Amygdala (tissue), 56 donors: ENCODE results near the gene KLLN.
"Not testable (repeated sequence)": the region's sequence is repeated elsewhere in the genome, so short reads cannot be mapped to it uniquely, and the experiment has no call there.

Experiments used
- DNase-seq, 56 donors: peaks; one replicate each; lab custom pipeline; 2025; lab: John Stamatoyannopoulos, UW

KLLN gene

DNA sequence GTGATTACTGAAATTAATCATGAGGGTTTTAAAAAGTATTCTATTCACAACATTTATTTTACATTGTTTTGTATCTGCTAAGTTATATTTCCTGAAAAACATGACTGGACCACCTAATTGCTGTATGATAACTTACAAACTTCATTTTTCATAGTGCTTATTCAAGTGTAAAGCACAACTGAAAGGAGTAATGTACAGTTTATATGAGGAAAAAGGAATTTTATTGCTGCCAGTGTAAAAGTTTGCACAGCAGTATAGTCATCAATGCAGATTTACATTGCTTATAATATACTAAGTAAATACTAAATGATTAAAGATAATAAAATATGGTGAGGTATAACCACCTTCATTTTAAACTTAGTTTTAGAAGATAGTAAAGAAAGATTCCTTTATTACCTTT is 4.1 kb upstream of the KLLN start:
- DNase-seq: no peak

DNA sequence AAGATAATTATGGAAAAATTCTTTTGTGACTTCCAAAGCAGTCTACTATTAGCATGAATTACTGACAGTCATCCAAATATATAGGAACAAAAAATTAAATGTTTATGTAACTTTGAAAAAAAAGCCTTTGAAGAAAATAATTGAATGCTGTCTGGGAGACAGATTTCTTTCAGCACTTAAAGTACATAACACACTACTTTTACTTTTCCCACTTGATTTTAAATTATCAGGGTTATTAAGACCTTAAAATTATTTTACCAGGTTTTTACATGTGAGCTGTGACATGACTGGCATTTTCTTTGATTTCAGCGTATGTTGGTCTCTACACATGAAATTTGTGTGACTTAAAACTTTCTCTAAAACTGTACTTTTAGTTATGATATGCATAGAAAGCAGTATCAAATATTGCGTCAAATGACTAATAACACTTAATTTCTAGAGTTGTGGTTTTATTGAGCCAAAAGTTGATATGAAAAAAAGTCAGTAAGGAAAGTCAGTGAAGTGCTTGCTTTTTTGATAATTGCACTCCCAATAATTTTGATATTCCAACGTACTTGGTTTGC is 3.2 kb upstream of the KLLN start:
- DNase-seq: no peak

DNA sequence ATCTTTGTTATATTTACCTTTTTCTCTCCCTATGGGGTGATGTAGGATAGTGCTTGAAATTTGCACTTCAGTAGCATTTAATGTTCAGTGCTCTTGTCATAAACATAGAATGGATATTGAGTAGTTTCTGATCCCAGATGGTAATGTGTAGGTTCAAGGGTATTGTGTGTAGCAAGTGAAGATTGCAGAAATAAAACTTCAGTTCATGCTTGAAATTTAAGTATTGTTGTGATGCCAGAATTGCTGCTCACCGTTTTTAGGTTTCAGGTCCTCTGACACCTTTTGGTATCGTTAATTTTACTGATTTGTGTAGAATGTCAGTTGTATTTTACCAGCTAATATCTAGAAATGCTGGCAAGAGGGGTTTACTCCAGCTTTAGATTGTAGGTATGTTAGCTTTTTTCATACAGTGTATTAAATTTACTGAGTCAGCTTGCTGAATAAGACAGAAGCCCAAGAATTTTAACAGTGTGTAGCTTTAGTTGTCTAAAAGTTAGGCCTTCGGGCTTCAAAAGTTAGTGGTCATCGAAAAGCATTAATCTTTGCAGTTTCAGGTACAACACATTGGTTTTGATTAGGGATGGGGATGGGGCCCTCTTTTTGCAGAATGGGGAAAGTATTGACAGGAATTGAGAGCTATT is 2.0 kb upstream of the KLLN start:
- no peak for DNase-seq

DNA sequence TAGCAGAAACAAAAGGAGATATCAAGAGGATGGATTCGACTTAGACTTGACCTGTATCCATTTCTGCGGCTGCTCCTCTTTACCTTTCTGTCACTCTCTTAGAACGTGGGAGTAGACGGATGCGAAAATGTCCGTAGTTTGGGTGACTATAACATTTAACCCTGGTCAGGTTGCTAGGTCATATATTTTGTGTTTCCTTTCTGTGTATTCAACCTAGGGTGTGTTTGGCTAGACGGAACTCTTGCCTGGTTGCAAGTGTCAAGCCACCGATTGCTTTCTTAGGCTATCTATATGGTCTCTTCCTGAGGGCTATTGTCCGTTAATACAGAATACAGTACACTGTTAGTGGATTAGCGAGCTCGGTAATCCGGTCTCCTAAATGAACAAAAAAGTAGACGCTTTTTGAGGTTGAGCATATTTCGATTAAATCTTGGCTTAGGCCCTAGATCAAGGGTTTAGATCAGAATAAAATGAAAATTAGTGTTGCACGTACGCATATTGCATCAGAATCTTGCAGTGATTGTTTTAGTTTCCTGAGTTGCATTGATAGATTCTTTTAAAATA is 1.2 kb upstream of the KLLN start:
- peak in 2 of 56 donors; percentile 6 to 54 for DNase-seq

DNA sequence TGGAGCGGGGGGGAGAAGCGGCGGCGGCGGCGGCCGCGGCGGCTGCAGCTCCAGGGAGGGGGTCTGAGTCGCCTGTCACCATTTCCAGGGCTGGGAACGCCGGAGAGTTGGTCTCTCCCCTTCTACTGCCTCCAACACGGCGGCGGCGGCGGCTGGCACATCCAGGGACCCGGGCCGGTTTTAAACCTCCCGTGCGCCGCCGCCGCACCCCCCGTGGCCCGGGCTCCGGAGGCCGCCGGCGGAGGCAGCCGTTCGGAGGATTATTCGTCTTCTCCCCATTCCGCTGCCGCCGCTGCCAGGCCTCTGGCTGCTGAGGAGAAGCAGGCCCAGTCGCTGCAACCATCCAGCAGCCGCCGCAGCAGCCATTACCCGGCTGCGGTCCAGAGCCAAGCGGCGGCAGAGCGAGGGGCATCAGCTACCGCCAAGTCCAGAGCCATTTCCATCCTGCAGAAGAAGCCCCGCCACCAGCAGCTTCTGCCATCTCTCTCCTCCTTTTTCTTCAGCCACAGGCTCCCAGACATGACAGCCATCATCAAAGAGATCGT is 690 bp upstream of the KLLN start:
- peak in 31 of 56 donors; percentile 2 to 67 (median 29) for DNase-seq

DNA sequence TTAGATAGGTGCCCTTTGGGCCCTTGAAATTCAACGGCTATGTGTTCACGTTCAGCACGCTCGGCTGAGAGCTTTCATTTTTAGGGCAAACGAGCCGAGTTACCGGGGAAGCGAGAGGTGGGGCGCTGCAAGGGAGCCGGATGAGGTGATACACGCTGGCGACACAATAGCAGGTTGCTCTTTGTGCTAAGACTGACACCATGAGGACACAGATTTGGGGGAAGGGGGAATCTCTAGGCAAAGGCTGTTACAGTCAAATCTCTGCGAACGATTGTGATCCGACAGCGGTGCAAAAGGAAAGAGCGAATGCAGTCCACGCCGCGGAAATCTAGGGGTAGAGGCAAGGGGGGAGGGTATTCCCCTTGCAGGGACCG is 667 bp downstream of the KLLN start:
- DNase-seq: peak in 13 of 56 donors; percentile 41 to 82 (median 59)

DNA sequence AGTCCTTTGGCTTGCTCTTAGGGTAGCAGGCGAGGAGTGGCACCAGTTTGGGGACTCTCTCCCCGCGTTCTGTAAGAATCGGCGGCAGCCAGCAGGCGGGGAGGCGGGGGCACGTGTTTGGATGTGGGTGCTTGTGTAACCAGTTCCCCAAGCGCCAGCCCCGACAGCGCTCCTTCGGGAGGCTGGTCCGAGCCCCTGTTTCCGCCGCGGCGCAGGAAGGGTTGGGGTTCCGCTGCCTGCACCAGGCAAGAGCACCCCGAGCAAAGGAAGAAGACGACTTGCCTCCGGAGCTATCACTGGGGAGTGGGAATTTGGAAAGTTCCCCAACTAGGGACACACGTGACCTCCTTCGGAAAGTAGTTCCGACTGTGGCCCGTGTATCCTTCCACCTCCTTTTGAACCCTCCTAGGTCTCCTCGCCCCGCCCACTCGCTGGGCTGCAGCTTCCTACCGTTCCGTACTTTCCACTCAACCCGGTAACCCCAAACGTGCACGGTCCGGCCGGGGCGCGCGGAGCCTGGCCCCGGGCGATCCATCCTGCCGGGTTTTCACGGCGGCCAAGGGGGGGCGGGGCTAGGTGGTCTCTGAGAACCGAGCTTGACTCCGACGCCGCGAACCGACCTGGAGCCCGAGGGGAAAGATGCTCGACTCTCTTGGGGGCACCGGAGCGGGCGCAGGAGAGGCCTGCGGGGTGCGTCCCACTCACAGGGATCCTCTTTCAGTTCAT is 1.2 kb downstream of the KLLN start:
- DNase-seq: peak in 55 of 56 donors; percentile 61 to 93 (median 87)

DNA sequence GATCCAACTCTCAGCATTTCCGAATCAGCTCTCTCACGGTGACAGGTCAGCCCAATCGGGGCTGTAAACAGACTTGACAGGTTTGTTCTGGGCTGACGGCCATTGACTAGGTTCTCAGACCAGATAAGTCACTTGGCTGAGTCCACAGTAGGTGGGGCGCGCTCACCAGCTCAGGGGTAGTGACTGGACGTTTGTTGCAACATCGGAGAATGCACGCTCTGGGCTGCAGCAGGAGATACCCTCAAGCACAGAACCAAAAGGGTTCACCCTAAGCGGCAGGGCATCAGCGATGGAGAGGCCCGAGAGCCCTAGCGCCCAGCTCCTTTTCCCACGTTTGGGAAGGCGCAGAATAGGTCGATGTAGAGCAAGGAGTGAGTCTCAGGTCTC is 1.8 kb downstream of the KLLN start:
- peak in 25 of 56 donors; percentile 21 to 80 (median 41) for DNase-seq

DNA sequence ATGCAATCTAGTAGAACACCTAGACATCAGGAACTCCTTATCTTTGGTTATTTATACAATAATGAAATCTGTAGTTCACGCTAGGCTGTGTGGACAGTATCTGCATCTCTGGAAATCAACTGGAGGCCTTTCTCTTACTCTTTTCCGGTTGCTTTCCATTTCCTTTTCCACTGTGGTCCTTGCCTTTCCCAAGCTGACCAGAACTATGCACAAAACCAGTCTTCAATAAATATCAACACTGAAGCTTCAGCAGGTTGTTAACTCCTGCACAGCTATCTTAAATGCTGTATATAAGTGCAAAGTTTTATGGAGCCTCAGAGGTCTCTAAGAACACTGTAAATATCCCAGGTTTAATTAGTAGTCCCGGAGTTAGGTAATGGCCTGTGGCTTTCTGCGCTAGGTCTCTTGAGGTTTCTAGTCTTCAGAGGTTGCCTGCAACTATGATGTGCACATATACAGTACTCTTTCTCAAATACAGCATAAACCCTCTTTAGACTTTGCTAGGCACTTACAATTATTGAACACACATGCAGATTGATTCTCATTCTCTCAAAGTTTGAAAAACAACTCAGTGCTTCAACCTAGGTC is 2.4 kb downstream of the KLLN start:
- DNase-seq: no peak

DNA sequence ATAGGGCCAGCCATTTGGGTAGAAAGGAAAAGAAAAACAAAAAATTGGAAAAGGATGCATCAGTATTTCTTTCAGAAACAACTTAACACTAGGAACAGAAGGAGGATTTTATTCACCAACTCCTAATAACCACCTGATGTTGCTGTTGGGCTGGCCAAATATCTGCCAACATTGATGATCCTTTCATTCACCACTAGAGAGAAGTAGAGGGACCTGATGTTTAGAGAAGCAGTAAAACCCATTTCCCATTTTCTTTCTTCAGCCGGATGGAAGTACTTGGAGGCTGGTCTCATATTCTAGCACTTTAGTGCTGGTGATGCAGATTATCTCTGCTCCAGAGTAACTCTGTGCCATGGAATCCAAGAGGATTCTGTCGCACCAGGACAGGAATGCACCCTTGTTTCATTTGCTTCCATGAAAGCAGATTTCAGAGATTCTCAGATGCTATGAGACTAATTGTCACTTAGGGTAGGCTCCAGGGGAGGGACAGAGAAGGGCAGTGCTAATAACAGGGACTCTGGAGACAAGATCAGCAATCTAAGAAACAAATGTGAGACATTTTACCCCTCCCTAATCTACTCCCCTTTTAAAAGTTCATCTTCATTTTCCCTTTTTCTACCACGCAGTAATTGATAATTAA is 3.1 kb downstream of the KLLN start:
- DNase-seq: peak in 9 of 56 donors; percentile 1 to 33 (median 7)

DNA sequence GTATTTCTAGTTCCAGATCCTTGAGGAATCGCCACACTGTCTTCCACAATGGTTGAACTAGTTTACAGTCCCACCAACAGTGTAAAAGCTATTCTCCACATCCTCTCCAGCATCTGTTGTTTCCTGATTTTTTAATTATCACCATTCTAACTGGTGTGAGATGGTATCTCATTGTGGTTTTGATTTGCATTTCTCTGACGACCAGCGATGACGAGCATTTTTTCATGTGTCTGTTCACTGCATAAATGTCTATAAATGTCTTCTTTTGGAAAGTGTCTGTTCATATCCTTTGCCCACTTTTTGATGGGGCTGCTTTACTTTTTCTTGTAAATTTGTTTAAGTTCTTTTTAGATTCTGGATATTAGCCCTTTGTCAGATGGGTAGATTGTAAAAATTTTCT is 7.7 kb downstream of the KLLN start:
- DNase-seq: not testable (repeated sequence)

DNA sequence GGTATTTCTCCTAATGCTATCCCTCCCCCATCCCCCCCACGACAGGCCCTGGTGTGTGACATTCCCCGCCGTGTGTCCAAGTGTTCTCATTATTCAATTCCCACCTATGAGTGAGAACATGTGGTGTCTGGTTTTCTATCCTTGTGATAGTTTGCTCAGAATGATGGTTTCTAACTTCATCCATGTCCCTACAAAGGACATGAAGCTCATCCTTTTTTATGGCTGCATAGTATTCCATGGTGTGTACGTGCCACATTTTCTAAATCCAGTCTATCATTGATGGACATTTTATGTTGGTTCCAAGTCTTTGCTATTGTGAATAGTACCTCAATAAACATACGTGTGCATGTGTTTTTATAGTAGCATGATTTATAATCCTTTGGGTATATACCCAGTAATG is 8.1 kb downstream of the KLLN start:
- not testable (repeated sequence) for DNase-seq

DNA sequence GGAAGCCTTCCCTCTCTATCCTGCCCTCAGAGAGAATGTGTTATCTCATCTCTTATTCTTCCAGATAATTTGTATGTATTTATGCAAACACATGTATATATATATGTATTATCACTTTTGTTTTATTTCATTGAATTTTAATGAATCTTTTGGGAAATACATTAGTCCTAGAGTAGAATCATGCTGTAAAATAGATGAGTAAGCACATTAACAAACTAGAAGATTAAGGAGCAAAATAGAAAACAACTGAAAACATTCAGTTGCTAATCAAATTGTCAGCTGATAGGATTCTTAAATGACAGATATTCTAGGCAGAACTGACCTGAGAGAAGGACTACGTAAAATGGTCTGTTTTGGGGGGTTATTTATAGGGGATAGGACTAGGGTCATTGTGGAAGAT is 11.2 kb downstream of the KLLN start:
- no peak for DNase-seq

DNA sequence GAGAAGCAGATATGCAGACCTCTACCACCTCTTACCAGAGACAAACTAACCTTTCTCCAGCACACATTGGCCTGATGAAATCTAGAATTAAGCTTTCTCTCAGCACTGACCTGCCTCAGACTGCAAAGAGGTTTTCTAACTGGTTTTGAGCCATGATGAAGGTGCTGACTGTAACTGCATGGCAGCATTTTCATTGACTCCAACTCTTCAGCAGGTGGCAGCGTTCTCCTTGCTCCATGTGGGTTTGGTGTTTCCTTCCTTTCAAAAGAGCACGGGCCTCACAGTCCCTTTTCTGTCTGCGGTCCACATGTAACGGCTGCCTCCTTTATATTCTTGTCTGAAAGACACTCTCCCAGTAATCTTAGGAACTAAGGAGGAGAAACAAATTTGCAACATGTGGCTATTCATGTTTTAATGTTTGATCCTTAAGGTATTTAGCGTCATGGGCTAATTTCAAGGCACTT is 12.6 kb downstream of the KLLN start:
- peak in 22 of 56 donors; percentile 4 to 58 (median 12) for DNase-seq

DNA sequence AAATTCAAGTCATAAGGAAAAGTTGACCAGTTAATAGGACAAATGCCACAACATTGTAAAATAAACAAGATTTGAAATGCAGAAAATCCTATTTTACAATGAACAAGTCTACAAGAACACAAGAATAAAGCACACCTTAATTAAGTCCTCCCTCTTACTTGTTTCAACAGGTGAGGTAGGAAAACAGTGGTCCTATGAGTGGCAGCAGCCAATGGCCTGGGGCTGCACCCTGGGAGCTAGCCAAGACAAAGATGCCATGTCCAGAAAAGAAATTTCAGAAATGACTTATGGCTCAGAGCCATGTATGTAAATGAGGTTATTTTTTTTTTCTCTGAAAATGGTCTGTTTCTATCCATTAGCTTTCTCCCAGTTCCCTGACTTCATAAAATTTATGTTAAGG is 14.3 kb downstream of the KLLN start:
- no peak for DNase-seq

DNA sequence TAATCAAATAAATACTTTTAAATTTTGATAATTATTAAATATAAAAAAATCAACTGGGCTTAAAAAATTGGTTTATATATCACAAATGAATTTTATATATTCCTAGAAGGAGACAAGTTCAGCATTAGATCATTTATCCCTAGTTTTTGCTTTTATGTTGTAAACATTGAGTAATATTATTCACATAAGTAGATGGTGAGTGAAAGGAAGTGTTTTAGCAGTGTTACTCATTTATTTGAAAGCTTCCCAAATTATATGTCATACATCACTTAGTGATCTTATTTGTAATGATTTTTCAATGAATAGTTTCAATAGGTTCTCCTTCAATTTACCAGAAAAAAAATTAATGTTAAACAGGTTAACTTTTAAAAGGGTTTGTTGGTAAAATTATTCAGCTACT is 15.8 kb downstream of the KLLN start:
- DNase-seq: no peak

DNA sequence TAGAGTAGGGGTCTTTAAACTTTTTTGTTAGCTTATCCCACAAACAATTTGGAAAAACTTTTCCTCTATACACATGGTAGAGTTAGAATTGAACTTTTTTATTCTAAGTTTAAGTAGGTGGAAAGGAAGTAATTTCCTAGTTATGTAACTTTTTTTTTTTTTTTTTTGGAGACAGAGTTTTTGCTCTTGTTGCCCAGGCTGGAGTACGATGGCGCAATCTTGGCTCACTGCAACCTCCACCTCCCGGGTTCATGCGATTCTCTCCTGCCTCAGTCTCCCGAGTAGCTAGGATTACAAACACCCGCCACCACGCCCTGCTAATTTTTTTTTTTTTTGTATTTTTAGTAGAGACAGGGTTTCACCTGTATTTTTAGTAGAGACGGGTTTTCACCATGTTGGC is 16.6 kb downstream of the KLLN start:
- DNase-seq: not testable (repeated sequence)

DNA sequence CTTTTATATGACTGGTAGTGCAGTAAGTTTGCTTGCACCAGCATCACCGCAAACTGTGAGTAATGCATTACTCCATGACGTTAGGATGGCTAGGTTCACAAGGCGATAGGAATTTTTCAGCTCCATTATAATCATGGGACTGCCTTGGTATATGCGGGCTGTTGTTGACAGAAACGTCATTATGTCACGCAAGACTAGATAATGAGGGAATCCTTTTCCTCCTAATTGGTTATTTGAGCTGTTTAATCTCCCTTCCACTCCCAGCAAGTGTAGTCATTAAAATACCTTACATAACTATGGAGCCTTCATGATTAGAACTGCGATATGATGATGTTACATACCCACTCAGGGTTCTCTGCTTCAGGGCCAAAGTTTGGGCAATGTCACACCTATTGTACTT is 17.3 kb downstream of the KLLN start:
- DNase-seq: no peak

DNA sequence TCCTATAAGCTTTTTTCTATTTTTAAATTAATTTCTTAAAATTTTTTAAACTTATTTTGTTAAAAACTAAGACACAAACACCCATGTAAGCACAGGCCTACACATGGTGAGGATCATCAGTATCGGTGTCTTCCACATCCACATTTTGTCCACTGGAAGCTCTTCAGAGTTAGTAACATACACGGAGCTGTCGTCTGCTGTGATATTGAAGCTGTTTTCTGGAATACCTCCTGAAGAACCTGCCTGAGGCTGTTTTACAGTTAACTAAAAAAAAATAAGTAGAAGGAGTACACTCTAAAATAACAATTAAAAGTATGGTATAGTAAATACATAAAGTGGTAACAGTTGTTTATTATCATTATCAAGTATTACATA is 17.7 kb downstream of the KLLN start:
- DNase-seq: no peak

DNA sequence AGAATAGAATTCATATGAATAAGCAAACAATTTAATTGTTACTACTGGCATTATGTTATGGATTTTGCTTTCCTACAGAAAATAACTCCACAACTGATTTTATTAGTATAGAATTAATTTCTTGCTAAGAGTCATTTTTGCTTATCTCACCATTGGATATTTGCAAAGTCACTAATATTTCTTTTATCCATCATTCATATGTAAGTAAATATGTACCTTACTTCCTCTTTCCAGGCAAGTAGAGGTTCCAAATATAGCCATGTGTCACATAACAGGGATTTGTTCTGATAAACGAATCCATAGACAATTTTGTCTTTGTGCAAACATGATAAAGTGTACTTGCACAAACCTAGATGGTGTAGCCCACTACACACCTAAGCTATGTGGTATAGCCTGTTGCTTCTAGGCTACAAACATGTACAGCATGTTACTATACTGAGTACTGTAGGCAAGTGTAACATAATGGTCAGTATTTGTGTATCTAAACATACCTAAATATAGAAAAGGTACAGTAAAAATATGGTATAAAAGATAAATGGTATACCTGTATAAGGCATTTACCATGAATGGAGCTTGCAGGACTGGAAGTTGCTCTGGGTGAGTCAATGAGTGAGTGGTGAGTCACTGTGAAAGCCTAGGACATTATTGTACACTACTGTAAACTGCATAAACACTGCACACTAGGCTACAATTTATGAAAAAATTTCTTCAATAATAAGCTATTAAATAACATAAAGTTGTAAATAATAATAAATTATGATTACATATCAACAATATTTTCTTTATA is 18.3 kb downstream of the KLLN start:
- no peak for DNase-seq
